Activated naive CD4-positive, alpha-beta T cell treated with anti-CD3 and anti-CD28 coated beads, Interleukin-2, amount 50 U/mL, for 72 hours (primary cell): ENCODE data around the gene ZFP14. TPM values are rescaled to one million over a fixed set of nuclear protein-coding genes. Genes with fewer than 3 reads are reported as not detected.

Source experiments
- total RNA-seq, 2 donors: library from RNA; stranded (reverse); gene quantifications; one replicate each; pipeline ENCODE4 v1.2.3, GENCODE V29; 2022

The ZFP14 gene
- total RNA-seq, 2 donors from 2014 or later, result 2.3 to 2.4 TPM

Other genes with a start within 250 kb of the ZFP14 start
- 100 to 1,000 TPM; 234 to 377 TPM for gene CAPNS1, start 239.1 kb downstream of the ZFP14 start, total RNA-seq
- not detected for gene COX7A1, start 226.8 kb downstream of the ZFP14 start, total RNA-seq
- gene ZNF565, start 164.5 kb downstream of the ZFP14 start, total RNA-seq, result 1 to 10 TPM; 2.6 to 6.4 TPM
- gene ZNF146, start 164.1 kb downstream of the ZFP14 start, total RNA-seq, result 10 to 100 TPM; 64.1 to 90.3 TPM
- gene ZFP82, start 39.4 kb upstream of the ZFP14 start, total RNA-seq, result 1 to 10 TPM; 3.5 to 5.0 TPM
- 1 to 10 TPM; 5.0 to 5.4 TPM for gene ZNF566, start 110.4 kb upstream of the ZFP14 start, total RNA-seq
- gene ZNF260, start 149.1 kb upstream of the ZFP14 start, total RNA-seq, result 1 to 10 TPM; 6.0 to 6.3 TPM
- gene ZNF529, start 194.1 kb upstream of the ZFP14 start, total RNA-seq, result 10 to 100 TPM; 15.6 to 26.8 TPM
- gene ZNF382, start 226.1 kb upstream of the ZFP14 start, total RNA-seq, result 10 to 100 TPM in 1 of 2 donors, 1 to 10 TPM in 1; 3.8 to 13.0 TPM